K562 (cell line): ENCODE results near the gene ZNF618. TPM values are rescaled to one million over a fixed set of nuclear protein-coding genes. Genes with fewer than 3 reads are reported as not detected.

ENCODE experiments used
- ATAC-seq: fragments of 200-7000 bp; cut with Tn5 transposase; 3 replicates; pipeline ENCODE4 v1.9.1; 2020; ENCODE audit warnings: moderate library complexity
- BruUV-seq: library from RNA; stranded (reverse); fragments of 400-500 nt; replicated peaks from 2 replicates; lab custom pipeline; 2021; lab: Mats Ljungman, UMichigan
- CTCF ChIA-PET: fragments of 300-600 bp; formaldehyde crosslinking; extraction: SDS; loops from one replicate; lab custom pipeline; 2021; ENCODE audit warnings: low intra/inter-chr PET ratio; lab: Yijun Ruan, JAX
- POLR2A ChIA-PET: fragments of 300-600, 350-650 bp; sonication (Branson Sonifier 250); formaldehyde crosslinking; extraction: SDS; loops from one replicate; lab custom pipeline; 2021; ENCODE audit warnings: antibody characterized with exemption, inconsistent platforms; lab: Yijun Ruan, JAX
- DNase-seq, 4 experiments: peaks; one replicate each; pipeline versions ENCODE4 v3.0.0 to v3.0.0-alpha.2; 2011 to 2018; ENCODE audit warnings: low spot score in 3 of 4, mixed read lengths in 3 of 4; ENCODE audit errors: extremely low read depth in 1 of 4
- FAIRE-seq: peaks from 2 replicates; lab custom pipeline; 2011; peaks lifted over from hg19 to GRCh38; lab: Jason Lieb, UNC
- H2AFZ ChIP-seq: 2 replicates; pipeline ENCODE4 v1.6.0; 2011; ENCODE audit warnings: low read depth, low read length, control low read depth, inconsistent platforms
- H3K27ac ChIP-seq: fragments of 200-600 bp; 3 replicates; pipeline ENCODE4 v1.8.0; 2011; ENCODE audit warnings: low read depth, mild to moderate bottlenecking, control low read depth, inconsistent platforms, low read length, moderate library complexity, mixed read lengths; ENCODE audit errors: extremely low read depth
- H3K27me3 ChIP-seq, 2 experiments: fragments of 300-600 bp in 1 of 2; 2 replicates in 1 of 2; 3 replicates in 1 of 2; pipeline versions ENCODE4 v1.6.0 to v1.8.0; 2011; ENCODE audit warnings: inconsistent platforms in 2 of 2, low read length in 2 of 2, mild to moderate bottlenecking in 1 of 2, mixed read lengths in 1 of 2, moderate library complexity in 1 of 2; ENCODE audit not compliant: control insufficient read depth in 2 of 2, insufficient read depth in 2 of 2
- H3K36me3 ChIP-seq: fragments of 300-600 bp; 3 replicates; pipeline ENCODE4 v1.8.0; 2011; ENCODE audit warnings: mild to moderate bottlenecking, low read length, inconsistent platforms; ENCODE audit not compliant: control insufficient read depth, insufficient read depth
- H3K4me1 ChIP-seq, 2 experiments: fragments of 200-600 bp in 1 of 2; replicated peaks in 1 of 2; 2 replicates in 1 of 2; 3 replicates in 1 of 2; pipeline versions ENCODE4 v1.5.1 to v1.8.0; 2011; ENCODE audit warnings: inconsistent platforms in 2 of 2, low read length in 2 of 2, mild to moderate bottlenecking in 1 of 2, mixed read lengths in 1 of 2, moderate library complexity in 1 of 2; ENCODE audit not compliant: control insufficient read depth in 2 of 2, insufficient read depth in 2 of 2
- H3K4me2 ChIP-seq: 2 replicates; pipeline ENCODE4 v1.6.1; 2011; ENCODE audit warnings: low read length, control low read depth, inconsistent platforms, mixed read lengths; ENCODE audit not compliant: insufficient read depth
- H3K4me3 ChIP-seq: fragments of 200-600 bp; sonication (generic), shearing (Covaris generic); 2 replicates; pipeline ENCODE4 v1.5.1; 2016; ENCODE audit warnings: control low read depth, inconsistent platforms
- H3K79me2 ChIP-seq: fragments of 200-600 bp; 3 replicates; pipeline ENCODE4 v1.8.0; 2011; ENCODE audit warnings: low read length, inconsistent platforms; ENCODE audit not compliant: control insufficient read depth, insufficient read depth
- H3K9ac ChIP-seq, 2 experiments: 2 replicates each; pipeline versions ENCODE4 v1.6.0 to v1.6.1; 2011; ENCODE audit warnings: low read depth in 2 of 2, low read length in 2 of 2, control low read depth in 1 of 2, inconsistent platforms in 1 of 2, mild to moderate bottlenecking in 1 of 2, mixed read lengths in 1 of 2; ENCODE audit not compliant: insufficient read depth in 1 of 2
- H3K9me1 ChIP-seq: one replicate; pipeline ENCODE4 v1.6.0; 2011; ENCODE audit warnings: inconsistent platforms, mild to moderate bottlenecking, low read length, moderate library complexity; ENCODE audit not compliant: control insufficient read depth, insufficient read depth
- H3K9me3 ChIP-seq: replicated peaks from 2 replicates; pipeline ENCODE4 v1.5.1; 2011; ENCODE audit warnings: low read depth, low read length, inconsistent platforms; ENCODE audit not compliant: control insufficient read depth, insufficient read depth
- H4K20me1 ChIP-seq: replicated peaks from 2 replicates; pipeline ENCODE4 v1.6.1; 2011; ENCODE audit warnings: low read length, inconsistent platforms, mixed read lengths; ENCODE audit not compliant: control insufficient read depth, insufficient read depth
- BMI1 ChIP-seq: fragments of 150-350 bp; IDR thresholded peaks from 2 replicates; pipeline ENCODE4 v1.6.1; 2014; ENCODE audit warnings: low read length
- CBX5 ChIP-seq: IDR thresholded peaks from 2 replicates; pipeline ENCODE4 v1.6.1; 2014; ENCODE audit warnings: low read depth, borderline replicate concordance
- DDX20 ChIP-seq: fragments of 450-650 bp; IDR thresholded peaks from 2 replicates; pipeline ENCODE4 v1.6.1; 2016; ENCODE audit warnings: missing genetic modification characterization, low read depth, mild to moderate bottlenecking, missing compliant biosample characterization, moderate library complexity
- FIP1L1 ChIP-seq: fragments of 200-400 bp; formaldehyde crosslinking; IDR thresholded peaks from 2 replicates; pipeline ENCODE4 v1.6.1; 2018; ENCODE audit warnings: mild to moderate bottlenecking, low read depth, low read length; ENCODE audit not compliant: poor library complexity, severe bottlenecking
- HDGF ChIP-seq: fragments of 450-650 bp; IDR thresholded peaks from 2 replicates; pipeline ENCODE4 v1.6.1; 2016
- JUNB ChIP-seq: fragments of 450-650 bp; formaldehyde crosslinking; conservative IDR thresholded peaks from 2 replicates; pipeline ENCODE4 v1.4.0; 2020; ENCODE audit warnings: mild to moderate bottlenecking
- NFE2 ChIP-seq: IDR thresholded peaks from 2 replicates; pipeline ENCODE4 v1.6.1; 2014; ENCODE audit warnings: antibody characterized with exemption, low read depth
- NFE2L1 ChIP-seq: fragments of 450-650 bp; IDR thresholded peaks from 2 replicates; pipeline ENCODE4 v1.6.1; 2016; ENCODE audit warnings: missing genetic modification characterization, low read depth, mild to moderate bottlenecking, missing compliant biosample characterization, moderate library complexity, borderline replicate concordance
- PYGO2 ChIP-seq: fragments of 450-650 bp; IDR thresholded peaks from 2 replicates; pipeline ENCODE4 v1.6.1; 2016; ENCODE audit warnings: mild to moderate bottlenecking, missing genetic modification characterization, moderate library complexity, missing compliant biosample characterization
- RBM15 ChIP-seq: fragments of 200-400 bp; formaldehyde crosslinking; IDR thresholded peaks from 2 replicates; pipeline ENCODE4 v1.6.1; 2018; ENCODE audit warnings: mild to moderate bottlenecking, low read length, moderate library complexity; ENCODE audit not compliant: insufficient read depth
- SNRNP70 ChIP-seq: fragments of 200-400 bp; formaldehyde crosslinking; optimal IDR thresholded peaks from 2 replicates; pipeline ENCODE3; 2017; ENCODE audit warnings: low read depth, low read length
- TAF9B ChIP-seq: fragments of 450-650 bp; IDR thresholded peaks from 2 replicates; pipeline ENCODE4 v1.6.1; 2018; ENCODE audit warnings: mild to moderate bottlenecking; ENCODE audit not compliant: partially characterized antibody
- THAP12 ChIP-seq: fragments of 250-450 bp; sonication (Bioruptor Pico); IDR thresholded peaks from 2 replicates; pipeline ENCODE4 v1.9.0; 2021; ENCODE audit warnings: mild to moderate bottlenecking, inconsistent platforms
- ZNF263 ChIP-seq: sonication (generic); formaldehyde crosslinking; IDR thresholded peaks from 2 replicates; pipeline ENCODE4 v1.8.0; 2022; ENCODE audit warnings: mild to moderate bottlenecking, missing genetic modification reagents, borderline replicate concordance
- ZNF444 ChIP-seq: fragments of 250-450 bp; sonication (Bioruptor Pico); IDR thresholded peaks from 2 replicates; pipeline ENCODE4 v1.4.0; 2020; ENCODE audit warnings: mild to moderate bottlenecking, moderate library complexity
- ZNF695 ChIP-seq: fragments of 450-650 bp; formaldehyde crosslinking; IDR thresholded peaks from 2 replicates; pipeline ENCODE4 v1.4.0; 2020; ENCODE audit warnings: mild to moderate bottlenecking, moderate library complexity
- WGBS: fragments of 100-300 bp; shearing (Covaris generic); methylation state at CpG from one replicate; pipeline ENCODE4 v1.1.6; 2016; ENCODE audit warnings: low coverage, mixed read lengths; ENCODE audit not compliant: insufficient coverage; ENCODE audit errors: missing lambda C conversion rate; 5-methylcytosine and 5-hydroxymethylcytosine counted together
- in situ Hi-C: fragments of 300-500 bp; cut with MboI; formaldehyde crosslinking; loops from 4 replicates; pipeline ENCODE4 v1.15.0; 2018; ENCODE audit warnings: inconsistent platforms, mixed read lengths
- intact Hi-C: fragments of 100-400 bp; cut with micrococcal nuclease; formaldehyde crosslinking; loops from 2 replicates; pipeline ENCODE4 v1.14.2; 2022
- polyA plus RNA-seq, 8 experiments: library from polyadenylated mRNA; depleted of rRNA in 4 of 8; stranded (reverse) in 5 of 8; unstranded in 3 of 8; fragments of >200 nt; fragmentation: Nextera tagmentation in 2 of 8; fragmentation: Illumina TruSeq in 1 of 8; extraction: Ambion mirVana in 2 of 8; extraction: Trizol in 1 of 8; gene quantifications; 2 replicates each; pipeline versions ENCODE4 v1.2.1 to v1.2.3, GENCODE V29; 2011 to 2014; ENCODE audit warnings: inconsistent platforms in 1 of 8, missing spikeins in 1 of 8
- total RNA-seq, 7 experiments: library from RNA; depleted of rRNA in 6 of 7; stranded (reverse); fragments of >200 nt in 6 of 7; fragmentation: Illumina TruSeq in 2 of 7; extraction: Trizol in 2 of 7; gene quantifications; 2 replicates each; pipeline versions ENCODE4 v1.2.1 to v1.2.3, GENCODE V29; 2011 to 2021; ENCODE audit warnings: low replicate concordance in 1 of 7

The ZNF618 gene
- total and polyA plus RNA-seq, 9 of the 15 experiments (the other 6 are each of a cell fraction or from before 2014, with no cell fraction given), result 0.08 to 13.7 (median 3.4) TPM

GRCh38 chr9:113996531-113997001 lies 120.5 kb downstream of the ZNF618 start:
- H2AFZ ChIP-seq, result no peak overlapping the region
- peaks cover 0 to 6% of the 10 kb centered on the region in 2 experiments; a peak in 1 of 5 replicates for H3K4me1 ChIP-seq
- no peak overlapping the region for H3K9ac ChIP-seq
- no peaks in the 10 kb centered on the region; the same call in 1 of the 2 replicates for H4K20me1 ChIP-seq
- ATAC-seq (no peak), FAIRE-seq (no peak), DNase-seq (no peak)
- H3K4me3 ChIP-seq, result no peak overlapping the region
- intact Hi-C loops, result no loop called here
- CTCF ChIA-PET, result no interaction called here
- POLR2A ChIA-PET, result interaction anchor here (0.9 kb wide), 1 partner anchor 16 kb away, joined by 3 read pairs; no protein-coding TSS in a partner anchor
- H3K9me1 ChIP-seq, result no peaks in the 10 kb centered on the region
- peaks cover 3% of the 10 kb centered on the region; the same call in 2 of the 3 replicates for H3K36me3 ChIP-seq
- H3K27ac ChIP-seq, result no peak overlapping the region
- no peak overlapping the region for H3K4me2 ChIP-seq
- no peaks in the 10 kb centered on the region for H3K27me3 ChIP-seq
- no peaks in the 10 kb centered on the region for H3K9me3 ChIP-seq
- in situ Hi-C loops, result no loop called here
- H3K79me2 ChIP-seq, result no peaks in the 10 kb centered on the region
- BruUV-seq, result no TSS peak
- 41% methylated on average over 6 of the region's 6 CpGs for WGBS
- TF ChIP-seq SNRNP70 (no peak), ZNF263 (CRISPR knock-in tag) (no peak), DDX20 (tag) (no peak), ZNF444 (CRISPR knock-in tag) (no peak), RBM15 (no peak), ZNF695 (CRISPR knock-in tag) (no peak), PYGO2 (tag) (no peak), CBX5 (no peak), TAF9B (no peak), BMI1 (no peak), NFE2 (no peak), FIP1L1 (no peak), NFE2L1 (tag) (no peak), HDGF (no peak), JUNB (no peak), THAP12 (CRISPR knock-in tag) (no peak)
